ENCODE data around the gene MBP. TPM values are rescaled to one million over a fixed set of nuclear protein-coding genes. Genes with fewer than 3 reads are reported as not detected.

MBP gene
- polyA plus RNA-seq, 1 experiment, result 5.3 TPM

DNA sequence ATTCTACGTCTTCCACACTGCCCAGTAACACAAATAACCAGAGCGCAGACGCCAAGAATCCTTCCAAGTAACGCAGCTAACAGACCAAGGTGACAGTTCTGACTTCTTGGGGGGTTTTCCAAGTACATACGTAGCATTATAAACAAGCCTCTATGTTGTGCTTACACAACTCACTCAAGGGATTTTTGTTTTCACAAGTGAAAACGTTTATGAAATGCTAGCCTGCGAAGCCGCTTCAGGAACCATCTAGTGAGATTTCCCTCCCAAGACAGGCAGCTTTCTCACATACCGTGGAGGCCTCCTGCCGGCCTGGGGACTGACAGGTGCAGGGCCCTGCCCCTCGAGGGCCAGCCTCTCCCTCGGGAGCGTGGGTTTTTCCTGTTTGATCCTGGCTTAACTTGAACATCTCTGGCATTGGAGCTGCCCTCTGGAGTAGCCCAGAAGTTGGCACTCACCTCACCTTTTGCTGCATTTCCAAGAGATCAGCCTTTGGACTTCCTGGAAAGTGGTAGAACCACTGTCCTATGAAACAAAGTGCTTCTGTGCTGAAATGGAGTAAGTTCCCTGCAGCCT, 151.1 kb downstream of the MBP start:
- H3K4me3 ChIP-seq (ENCODE audit: low read depth, low read length), result no peak overlapping the region
- ChIA-PET POLR2A (no interaction called here), CTCF (interaction anchor here (0.8 to 4.1 kb wide), 5 partner anchors 18 to 230 kb away, joined by 3 to 87 read pairs (median 47); no protein-coding TSS in a partner anchor)
- no peak for DNase-seq (ENCODE audit: low read depth, low spot score)
- no peaks in the 10 kb centered on the region; the same call in 1 of the 2 replicates for H3K9me3 ChIP-seq (ENCODE audit: control insufficient read depth, insufficient read depth, low read length)
- TF ChIP-seq, protein P1, sequence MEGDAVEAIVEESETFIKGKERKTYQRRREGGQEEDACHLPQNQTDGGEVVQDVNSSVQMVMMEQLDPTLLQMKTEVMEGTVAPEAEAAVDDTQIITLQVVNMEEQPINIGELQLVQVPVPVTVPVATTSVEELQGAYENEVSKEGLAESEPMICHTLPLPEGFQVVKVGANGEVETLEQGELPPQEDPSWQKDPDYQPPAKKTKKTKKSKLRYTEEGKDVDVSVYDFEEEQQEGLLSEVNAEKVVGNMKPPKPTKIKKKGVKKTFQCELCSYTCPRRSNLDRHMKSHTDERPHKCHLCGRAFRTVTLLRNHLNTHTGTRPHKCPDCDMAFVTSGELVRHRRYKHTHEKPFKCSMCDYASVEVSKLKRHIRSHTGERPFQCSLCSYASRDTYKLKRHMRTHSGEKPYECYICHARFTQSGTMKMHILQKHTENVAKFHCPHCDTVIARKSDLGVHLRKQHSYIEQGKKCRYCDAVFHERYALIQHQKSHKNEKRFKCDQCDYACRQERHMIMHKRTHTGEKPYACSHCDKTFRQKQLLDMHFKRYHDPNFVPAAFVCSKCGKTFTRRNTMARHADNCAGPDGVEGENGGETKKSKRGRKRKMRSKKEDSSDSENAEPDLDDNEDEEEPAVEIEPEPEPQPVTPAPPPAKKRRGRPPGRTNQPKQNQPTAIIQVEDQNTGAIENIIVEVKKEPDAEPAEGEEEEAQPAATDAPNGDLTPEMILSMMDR (IDR thresholded peaks at IDR 0.05; ENCODE audit: low read depth, low read length), result no peak
- peaks cover under 1% of the 10 kb centered on the region for H3K27me3 ChIP-seq (ENCODE audit: control insufficient read depth, insufficient read depth, low read length)
- no peak overlapping the region for H3K27ac ChIP-seq (ENCODE audit: low read depth, low read length)

DNA sequence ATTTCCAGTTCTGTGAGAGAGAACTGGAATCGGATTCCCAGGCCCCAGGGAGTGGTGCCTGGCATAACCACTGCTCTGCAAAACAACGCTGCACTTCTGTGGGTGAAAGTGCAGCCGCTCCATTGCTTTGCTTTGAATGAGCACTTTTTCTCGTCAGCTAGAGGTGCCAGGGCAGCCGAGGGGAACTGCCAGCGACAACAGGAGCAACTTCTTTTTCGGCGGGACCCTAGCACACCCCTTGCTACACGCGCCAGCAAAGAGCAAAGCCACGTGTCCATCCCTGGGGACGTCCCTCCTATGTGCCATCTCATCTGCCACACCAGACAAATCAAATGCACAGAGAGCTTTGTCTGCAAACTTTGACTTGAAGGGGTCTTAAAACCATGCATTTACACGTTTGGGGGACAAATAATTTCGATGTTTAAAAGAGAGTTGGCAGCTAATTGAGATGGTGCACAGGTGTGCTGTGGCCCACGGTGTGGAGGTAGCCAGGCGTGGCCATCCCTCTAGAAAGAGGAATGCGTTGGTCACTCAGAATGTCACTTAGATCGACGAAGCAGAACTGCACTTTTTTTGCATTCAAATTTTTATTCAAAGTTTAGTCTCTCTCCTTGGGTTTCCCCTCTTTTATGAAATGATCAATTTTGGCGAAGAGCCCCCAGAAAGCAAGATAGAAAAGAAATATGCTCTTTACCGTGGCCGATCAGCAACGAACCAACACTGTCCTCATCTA, 151.8 kb downstream of the MBP start:
- no peak for DNase-seq (ENCODE audit: low read depth, low spot score)
- ChIA-PET CTCF (interaction anchor here (0.8 to 4.1 kb wide), 3 partner anchors 19 to 231 kb away, joined by 3 to 47 read pairs (median 4); no protein-coding TSS in a partner anchor), POLR2A (no interaction called here)
- Histone ChIP-seq H3K27ac (ENCODE audit: low read depth, low read length) (no peak overlapping the region), H3K9me3 (ENCODE audit: control insufficient read depth, insufficient read depth, low read length) (no peaks in the 10 kb centered on the region; the same call in 1 of the 2 replicates), H3K4me3 (ENCODE audit: low read depth, low read length) (no peak overlapping the region), H3K27me3 (ENCODE audit: control insufficient read depth, insufficient read depth, low read length) (no peaks in the 10 kb centered on the region)
- TF ChIP-seq, protein P1 (IDR thresholded peaks at IDR 0.05; ENCODE audit: low read depth, low read length), result no peak

DNA sequence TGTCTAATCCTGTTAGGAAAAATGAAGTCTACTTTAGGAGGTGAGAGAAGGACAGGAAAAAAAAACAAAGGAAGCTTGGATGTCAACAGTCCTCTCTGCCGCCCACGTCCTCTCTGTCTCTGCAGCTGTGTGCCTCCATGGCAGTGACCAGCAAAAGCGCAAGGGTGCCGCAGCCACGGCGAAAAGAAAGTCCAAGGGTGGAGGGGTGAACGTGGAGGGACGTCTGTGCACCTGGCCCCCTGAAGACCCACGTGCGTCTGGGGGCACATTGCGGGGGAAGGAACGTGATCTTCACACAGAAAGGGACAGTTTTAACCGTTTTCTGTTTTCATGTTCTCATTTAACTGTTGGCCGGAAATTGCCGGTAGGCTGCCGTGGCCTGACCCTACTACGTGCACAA, 152.7 kb downstream of the MBP start:
- Histone ChIP-seq H3K9me3 (ENCODE audit: control insufficient read depth, insufficient read depth, low read length) (no peaks in the 10 kb centered on the region; the same call in 1 of the 2 replicates), H3K27me3 (ENCODE audit: control insufficient read depth, insufficient read depth, low read length) (no peaks in the 10 kb centered on the region), H3K4me3 (ENCODE audit: low read depth, low read length) (no peak overlapping the region), H3K27ac (ENCODE audit: low read depth, low read length) (no peak overlapping the region)
- TF ChIP-seq, protein P1 (IDR thresholded peaks at IDR 0.05; ENCODE audit: low read depth, low read length), result no peak
- CTCF ChIA-PET, result interaction anchor here (4.1 kb wide), 1 partner anchor 20 kb away, joined by 47 read pairs; no protein-coding TSS in a partner anchor
- DNase-seq (ENCODE audit: low read depth, low spot score), result no peak
- POLR2A ChIA-PET, result no interaction called here

DNA sequence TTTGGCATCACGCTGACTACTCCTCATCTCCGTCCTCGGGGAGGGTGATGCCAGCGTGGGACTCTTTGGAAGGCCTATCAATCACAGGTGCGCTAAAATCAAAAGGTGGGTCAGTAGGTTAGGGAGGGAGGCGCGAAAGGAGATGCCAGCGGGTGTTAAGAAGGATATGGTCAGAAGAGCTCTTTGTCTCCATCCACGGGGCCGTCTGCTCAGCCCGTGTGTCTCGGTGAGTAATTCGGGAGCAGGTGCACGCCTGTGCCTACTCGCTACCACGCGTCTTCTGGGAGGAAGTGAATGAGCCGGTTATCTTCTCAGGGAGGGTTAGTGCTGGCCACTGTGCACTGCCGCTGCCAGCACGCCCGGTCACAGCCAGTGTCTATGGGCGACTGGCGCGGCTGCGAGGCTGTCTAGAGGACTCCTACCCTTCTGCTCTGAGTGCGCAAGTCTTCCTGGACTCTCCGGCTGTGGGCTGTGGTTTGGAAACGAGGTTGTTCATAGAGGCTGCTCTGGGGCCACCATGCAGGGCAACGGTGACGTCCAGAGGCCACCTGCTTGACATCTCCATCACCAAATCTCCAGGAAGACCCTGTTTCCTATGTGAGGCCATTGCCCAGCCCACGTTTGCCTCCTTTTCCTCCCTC, 153.4 kb downstream of the MBP start:
- Histone ChIP-seq H3K9me3 (ENCODE audit: control insufficient read depth, insufficient read depth, low read length) (no peaks in the 10 kb centered on the region; the same call in 1 of the 2 replicates), H3K27me3 (ENCODE audit: control insufficient read depth, insufficient read depth, low read length) (no peaks in the 10 kb centered on the region), H3K27ac (ENCODE audit: low read depth, low read length) (no peak overlapping the region), H3K4me3 (ENCODE audit: low read depth, low read length) (no peak overlapping the region)
- DNase-seq (ENCODE audit: low read depth, low spot score), result no peak
- CTCF ChIA-PET, result no interaction called here
- POLR2A ChIA-PET, result no interaction called here
- TF ChIP-seq, protein P1 (IDR thresholded peaks at IDR 0.05; ENCODE audit: low read depth, low read length), result no peak

DNA sequence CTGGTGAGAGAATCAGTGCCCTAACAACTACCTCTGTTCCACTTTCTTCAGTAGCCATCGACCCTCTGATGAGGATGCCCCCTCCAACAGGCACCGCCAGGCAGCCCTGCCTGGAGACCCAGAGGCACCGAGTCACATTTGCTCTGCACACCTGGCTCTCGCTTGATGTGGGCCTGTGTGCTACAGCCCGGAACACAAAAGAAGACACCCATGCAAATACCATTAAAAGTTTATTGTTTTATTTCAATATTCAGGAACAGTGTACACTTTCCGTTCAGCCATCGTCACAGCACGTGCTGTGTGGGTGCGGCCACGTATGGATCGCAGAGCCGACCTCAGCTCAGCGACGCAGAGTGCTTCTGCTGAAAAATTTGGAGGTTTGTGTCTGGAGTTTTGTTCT, 154.0 kb downstream of the MBP start:
- TF ChIP-seq, protein P1 (IDR thresholded peaks at IDR 0.05; ENCODE audit: low read depth, low read length), result no peak
- ChIA-PET CTCF (no interaction called here), POLR2A (no interaction called here)
- no peaks in the 10 kb centered on the region; the same call in 1 of the 2 replicates for H3K9me3 ChIP-seq (ENCODE audit: control insufficient read depth, insufficient read depth, low read length)
- no peak overlapping the region for H3K27ac ChIP-seq (ENCODE audit: low read depth, low read length)
- no peaks in the 10 kb centered on the region for H3K27me3 ChIP-seq (ENCODE audit: control insufficient read depth, insufficient read depth, low read length)
- H3K4me3 ChIP-seq (ENCODE audit: low read depth, low read length), result no peak overlapping the region
- DNase-seq (ENCODE audit: low read depth, low spot score), result no peak

Data from AG04450 (cell line).